Spleen (tissue), 11 donors: Measurements from ENCODE around the gene ALG10B. TPM values are rescaled to one million over a fixed set of nuclear protein-coding genes. Genes with fewer than 3 reads are reported as not detected.
"Not testable (repeated sequence)": the region's sequence is repeated elsewhere in the genome, so short reads cannot be mapped to it uniquely, and the experiment has no call there.

ENCODE experiments used
- DNase-seq: peaks from one replicate; pipeline ENCODE4 v3.0.0-alpha.2; 2020
- H3K27ac ChIP-seq, 8 donors: fragments of 200-600 bp; sonication (generic) in 7 of 8; 1 replicate in 4 of 8; 2 replicates in 4 of 8; pipeline versions ENCODE4 v1.5.0 to v1.8.0; 2016 to 2021; ENCODE audit warnings: inconsistent platforms in 4 of 8, mild to moderate bottlenecking in 4 of 8, moderate library complexity in 1 of 8
- H3K27me3 ChIP-seq, 7 donors: fragments of 200-600 bp; sonication (generic) in 6 of 7; replicated peaks in 1 of 7; 1 replicate in 4 of 7; 2 replicates in 3 of 7; pipeline versions ENCODE4 v1.5.0 to v1.8.0; 2016 to 2021; ENCODE audit warnings: inconsistent platforms in 3 of 7, mild to moderate bottlenecking in 1 of 7
- H3K36me3 ChIP-seq, 6 donors: fragments of 200-600 bp; sonication (generic) in 5 of 6; 1 replicate in 4 of 6; 2 replicates in 2 of 6; pipeline versions ENCODE4 v1.5.0 to v1.8.0; 2016 to 2021; ENCODE audit warnings: inconsistent platforms in 2 of 6
- H3K4me1 ChIP-seq, 6 donors: fragments of 200-600 bp; sonication (generic) in 5 of 6; 1 replicate in 3 of 6; 2 replicates in 3 of 6; pipeline versions ENCODE4 v1.5.0 to v1.8.0; 2016 to 2021; ENCODE audit warnings: inconsistent platforms in 3 of 6
- H3K4me3 ChIP-seq, 8 donors: fragments of 200-600 bp; sonication (generic) in 7 of 8; 1 replicate in 4 of 8; 2 replicates in 4 of 8; pipeline versions ENCODE4 v1.5.0 to v1.8.0; 2016 to 2021; ENCODE audit warnings: inconsistent platforms in 4 of 8, mild to moderate bottlenecking in 4 of 8, moderate library complexity in 2 of 8
- H3K9me3 ChIP-seq, 8 donors: fragments of 200-600 bp; sonication (generic) in 7 of 8; 1 replicate in 4 of 8; 2 replicates in 4 of 8; pipeline versions ENCODE4 v1.5.0 to v1.8.0; 2016 to 2021; ENCODE audit warnings: inconsistent platforms in 4 of 8
- POLR2A ChIP-seq, 3 donors: fragments of 450-650 bp; IDR thresholded peaks; one replicate each; pipeline ENCODE4 v1.5.1; 2017; ENCODE audit warnings: antibody characterized with exemption in 3 of 3, mild to moderate bottlenecking in 1 of 3
- POLR2AphosphoS5 ChIP-seq, 3 donors: sonication (generic); formaldehyde crosslinking; IDR thresholded peaks; one replicate each; pipeline ENCODE4 v1.5.1; 2017; ENCODE audit warnings: antibody characterized with exemption in 3 of 3
- WGBS, 5 donors: extraction: QIAGEN DNeasy Blood & Tissue Kit in 3 of 5; methylation state at CpG; one replicate each; pipeline versions ENCODE4 v1.1.5 to v1.1.7; 2013 to 2018; 5-methylcytosine and 5-hydroxymethylcytosine counted together
- intact Hi-C: fragments of 100-400 bp; cut with DNase I; formaldehyde crosslinking; loops from one replicate; pipeline ENCODE4 v1.15.0; 2023; ENCODE audit warnings: low total_unique reads
- polyA plus RNA-seq, 3 donors: library from polyadenylated mRNA; stranded (reverse); fragments of 200-250 nt; gene quantifications; one replicate each; pipeline ENCODE4 v1.2.1, GENCODE V29; 2013
- total RNA-seq, 7 donors: library from RNA; depleted of rRNA in 3 of 7; stranded (reverse); fragments of >200 nt in 3 of 7; fragmentation: NEBNext Ultra II Directional in 4 of 7; extraction: Animal tissue kit (Norgen Biotek cat#: 25700) in 4 of 7; gene quantifications; one replicate each; pipeline versions ENCODE4 v1.1.0 to v1.2.1, GENCODE V29; 2016 to 2021
- TF ChIP-seq, protein P1 (sequence below), 11 experiments: fragments of 200-600 bp in 7 of 11; fragments of 450-650 bp in 4 of 11; sonication (generic) in 4 of 11; IDR thresholded peaks in 8 of 11; conservative IDR thresholded peaks in 3 of 11; 1 replicate in 7 of 11; 2 replicates in 4 of 11; pipeline versions ENCODE4 v1.4.0 to v1.8.0; 2016 to 2021; ENCODE audit warnings: antibody characterized with exemption in 11 of 11, inconsistent platforms in 4 of 11, mild to moderate bottlenecking in 1 of 11
- donor health status: healthy with polysubstance abuse.
- donor health status: DM: no; HTN: no; CAD: no; lungs with moderate emphysema.
- donor health status: DM: no; HTN: no; CAD: no.
- donor health status: Bipolar disorder and iron deficiency.
- donor health status: healthy.
- donor health status: DM: no; HTN: no; CAD: no.
- donor health status: DM: yes; HTN: yes; CAD: no.

Gene ALG10B
- total and polyA plus RNA-seq, 10 donors: 1.7 to 13.9 (median 9.5) TPM

DNA sequence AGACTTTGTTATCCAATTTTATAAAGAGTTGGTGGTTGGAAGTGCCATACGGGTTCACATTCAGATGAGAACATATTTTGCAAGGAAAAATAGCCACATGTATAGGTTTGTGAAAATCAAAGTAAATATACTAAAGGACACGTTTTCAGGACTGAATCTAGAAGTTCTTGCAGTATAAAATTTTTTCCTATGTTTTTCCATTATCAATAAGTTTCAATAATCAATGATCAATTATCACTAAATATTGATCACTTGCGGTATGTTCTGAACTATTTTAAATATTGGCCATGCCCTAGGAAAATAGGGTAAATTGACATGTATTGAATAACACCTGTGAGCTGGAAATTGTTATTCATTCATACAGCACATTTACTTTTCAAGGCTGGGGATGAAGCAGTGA is 25.9 kb downstream of the ALG10B start:
- Histone ChIP-seq H3K4me1 (no peaks in the 10 kb centered on the region), H3K27ac (no peak overlapping the region), H3K9me3 (peaks cover 0 to 16% (median 0%) of the 10 kb centered on the region in 8 donors), H3K27me3 (no peaks in the 10 kb centered on the region), H3K4me3 (no peak overlapping the region), H3K36me3 (no peaks in the 10 kb centered on the region)
- WGBS, 5 donors: 43 to 80% (median 74%) methylated on average over 3 of the region's 3 CpGs
- no peak for DNase-seq
- intact Hi-C loops: no loop called here
- TF ChIP-seq POLR2A (IDR thresholded peaks at IDR 0.05) (no peak), POLR2AphosphoS5 (IDR thresholded peaks at IDR 0.05) (no peak)
- TF ChIP-seq, protein P1, sequence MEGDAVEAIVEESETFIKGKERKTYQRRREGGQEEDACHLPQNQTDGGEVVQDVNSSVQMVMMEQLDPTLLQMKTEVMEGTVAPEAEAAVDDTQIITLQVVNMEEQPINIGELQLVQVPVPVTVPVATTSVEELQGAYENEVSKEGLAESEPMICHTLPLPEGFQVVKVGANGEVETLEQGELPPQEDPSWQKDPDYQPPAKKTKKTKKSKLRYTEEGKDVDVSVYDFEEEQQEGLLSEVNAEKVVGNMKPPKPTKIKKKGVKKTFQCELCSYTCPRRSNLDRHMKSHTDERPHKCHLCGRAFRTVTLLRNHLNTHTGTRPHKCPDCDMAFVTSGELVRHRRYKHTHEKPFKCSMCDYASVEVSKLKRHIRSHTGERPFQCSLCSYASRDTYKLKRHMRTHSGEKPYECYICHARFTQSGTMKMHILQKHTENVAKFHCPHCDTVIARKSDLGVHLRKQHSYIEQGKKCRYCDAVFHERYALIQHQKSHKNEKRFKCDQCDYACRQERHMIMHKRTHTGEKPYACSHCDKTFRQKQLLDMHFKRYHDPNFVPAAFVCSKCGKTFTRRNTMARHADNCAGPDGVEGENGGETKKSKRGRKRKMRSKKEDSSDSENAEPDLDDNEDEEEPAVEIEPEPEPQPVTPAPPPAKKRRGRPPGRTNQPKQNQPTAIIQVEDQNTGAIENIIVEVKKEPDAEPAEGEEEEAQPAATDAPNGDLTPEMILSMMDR (IDR thresholded peaks at IDR 0.05 in 8 of 11, conservative IDR thresholded peaks at IDR 0.05 in 3 of 11): no peak

DNA sequence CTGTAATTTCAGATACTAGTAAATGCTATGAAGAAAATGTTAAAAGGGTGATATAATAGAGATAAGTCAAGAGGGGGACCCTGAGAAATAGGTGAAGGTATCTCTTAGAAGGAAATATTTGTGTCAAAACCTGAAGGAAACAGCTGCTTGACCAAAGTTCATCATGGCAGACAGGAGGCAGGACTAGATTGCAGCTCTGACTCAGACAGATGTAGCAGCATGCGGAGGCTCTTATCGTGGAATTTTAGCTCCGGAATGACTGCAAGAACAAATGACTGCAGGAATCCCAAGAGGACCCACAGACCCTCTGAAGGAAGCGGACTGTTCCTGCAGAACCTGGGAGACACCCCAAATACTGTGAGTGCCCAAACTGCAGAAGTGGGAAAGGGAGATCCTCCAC is 26.7 kb downstream of the ALG10B start:
- whole genome bisulfite sequencing, 5 donors: 64 to 76% (median 66%) methylated on average over 4 of the region's 4 CpGs
- DNase-seq, intact Hi-C loops, H3K27ac ChIP-seq, H3K4me3 ChIP-seq, H3K27me3 ChIP-seq, H3K36me3 ChIP-seq, H3K4me1 ChIP-seq: not testable (repeated sequence)
- peaks cover 0 to 23% (median 2%) of the 10 kb centered on the region in 8 donors for H3K9me3 ChIP-seq

- H3K4me3 ChIP-seq, DNase-seq, H3K27ac ChIP-seq, intact Hi-C loops, H3K27me3 ChIP-seq, H3K36me3 ChIP-seq, H3K4me1 ChIP-seq: not testable (repeated sequence)
- peaks cover 0 to 24% (median 2%) of the 10 kb centered on the region in 8 donors for H3K9me3 ChIP-seq
- WGBS, 5 donors: 73 to 96% (median 79%) methylated on average over 1 of the region's 1 CpG
Observed at GRCh38 chr12:38343916-38344315, 27.3 kb downstream of the ALG10B start.

GRCh38 chr12:38350342-38351174 is 34.0 kb downstream of the ALG10B start:
- Histone ChIP-seq H3K36me3 (no peaks in the 10 kb centered on the region), H3K4me3 (no peak overlapping the region), H3K27ac (no peak overlapping the region), H3K9me3 (peaks cover 0 to 15% (median 3%) of the 10 kb centered on the region in 8 donors), H3K4me1 (peaks cover 0 to 10% (median 0%) of the 10 kb centered on the region in 6 donors), H3K27me3 (no peaks in the 10 kb centered on the region)
- intact Hi-C loops: no loop called here
- TF ChIP-seq, protein P1 (IDR thresholded peaks at IDR 0.05 in 8 of 11, conservative IDR thresholded peaks at IDR 0.05 in 3 of 11): no peak
- no peak for TF ChIP-seq POLR2AphosphoS5 (IDR thresholded peaks at IDR 0.05)
- TF ChIP-seq POLR2A (IDR thresholded peaks at IDR 0.05): no peak
- no peak for DNase-seq
- WGBS, 5 donors: 59 to 67% (median 61%) methylated on average over 4 of the region's 4 CpGs

DNA sequence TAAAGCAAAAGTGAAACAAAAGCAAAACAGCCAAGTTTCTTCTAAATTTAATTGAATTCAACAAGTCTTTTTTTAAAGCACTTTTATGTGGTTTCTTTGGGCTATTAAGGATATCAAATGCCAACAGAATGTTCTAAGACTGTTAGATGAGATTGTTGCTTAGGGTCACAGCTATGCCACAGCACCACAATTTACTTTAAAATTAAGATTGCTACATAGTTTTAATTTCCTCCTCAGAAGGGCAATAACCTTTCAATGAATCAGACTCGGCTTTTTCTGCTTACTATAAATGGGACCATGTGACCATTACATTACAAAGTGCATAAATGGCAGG is 34.6 kb downstream of the ALG10B start:
- H3K4me1 ChIP-seq, H3K27ac ChIP-seq, H3K4me3 ChIP-seq, DNase-seq, intact Hi-C loops, H3K27me3 ChIP-seq, H3K36me3 ChIP-seq: not testable (repeated sequence)
- H3K9me3 ChIP-seq: peaks cover 0 to 15% (median 3%) of the 10 kb centered on the region in 8 donors
- whole genome bisulfite sequencing, 5 donors: 0 to 14% (median 6%) methylated on average over 1 of the region's 1 CpG
